ENCODE measurements around the gene KIF5B. TPM values are rescaled to one million over a fixed set of nuclear protein-coding genes. Genes with fewer than 3 reads are reported as not detected.

KIF5B gene
- total RNA-seq, 1 donor from 2014 or later, result 103 TPM

GRCh38 chr10:32051926-32052325 is 4.3 kb downstream of the KIF5B start:
- Mint-ChIP-seq H3K27me3 (ENCODE audit: unreplicated experiment) (no peaks in the 10 kb centered on the region), H3K36me3 (ENCODE audit: unreplicated experiment) (peaks cover 8% of the 10 kb centered on the region), H3K27ac (ENCODE audit: unreplicated experiment) (peak overlapping the region; percentile 50), H3K9me3 (ENCODE audit: unreplicated experiment) (no peaks in the 10 kb centered on the region), H3K4me1 (ENCODE audit: unreplicated experiment) (peaks cover 79% of the 10 kb centered on the region), H3K4me3 (ENCODE audit: unreplicated experiment) (no peak overlapping the region)
- TF ChIP-seq CTCF (IDR thresholded peaks at IDR 0.05), result no peak
- no peak for DNase-seq (ENCODE audit: extremely low spot score, unreplicated experiment)

DNA sequence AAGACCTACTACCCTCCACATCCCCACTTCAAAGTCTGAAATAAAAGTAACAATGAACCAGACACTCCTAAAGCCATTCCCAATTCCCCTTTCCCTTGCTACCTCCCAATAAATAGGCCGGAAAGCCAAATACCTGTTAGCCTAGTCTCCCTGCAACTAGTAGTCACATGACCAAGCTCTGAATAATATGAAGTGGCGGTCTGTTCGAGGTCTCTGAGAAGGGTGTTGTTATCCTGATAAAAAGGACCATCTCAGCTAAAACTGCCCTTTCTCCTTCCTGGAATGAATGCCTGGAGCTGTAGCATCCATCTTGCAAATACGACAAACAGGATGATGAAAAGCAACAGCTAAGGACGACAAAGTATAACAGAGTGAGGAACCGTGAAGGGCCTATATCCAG is 6.0 kb downstream of the KIF5B start:
- H3K4me3 Mint-ChIP-seq (ENCODE audit: unreplicated experiment), result no peak overlapping the region
- H3K4me1 Mint-ChIP-seq (ENCODE audit: unreplicated experiment), result peaks cover 75% of the 10 kb centered on the region

DNA sequence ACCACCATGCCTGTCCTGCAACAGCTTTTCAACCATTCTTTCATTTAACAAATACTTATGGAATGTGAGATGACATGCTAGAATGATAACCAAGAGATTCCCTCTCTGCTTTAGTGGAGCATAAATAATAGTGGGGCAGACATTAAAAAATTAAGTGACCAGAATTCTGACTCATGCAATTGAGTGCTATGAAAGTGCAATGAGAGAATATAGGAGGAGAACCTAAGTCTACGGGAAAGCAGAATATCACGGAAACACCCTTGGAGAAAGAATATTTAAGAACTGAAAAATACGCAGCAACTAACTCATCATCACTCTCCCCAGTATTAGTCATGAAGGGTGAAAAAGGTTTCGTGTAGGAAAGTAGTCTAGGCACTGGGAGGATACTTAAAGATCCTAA is 7.1 kb downstream of the KIF5B start:
- no peak overlapping the region for H3K4me3 Mint-ChIP-seq (ENCODE audit: unreplicated experiment)
- no peaks in the 10 kb centered on the region for H3K27me3 Mint-ChIP-seq (ENCODE audit: unreplicated experiment)
- peaks cover 68% of the 10 kb centered on the region for H3K4me1 Mint-ChIP-seq (ENCODE audit: unreplicated experiment)
- H3K27ac Mint-ChIP-seq (ENCODE audit: unreplicated experiment), result peak overlapping the region; percentile 75
- peaks cover 33% of the 10 kb centered on the region for H3K36me3 Mint-ChIP-seq (ENCODE audit: unreplicated experiment)
- H3K9me3 Mint-ChIP-seq (ENCODE audit: unreplicated experiment), result no peaks in the 10 kb centered on the region
- no peak for DNase-seq (ENCODE audit: extremely low spot score, unreplicated experiment)
- TF ChIP-seq CTCF (IDR thresholded peaks at IDR 0.05), result no peak

More for the DNA sequence above, 6.0 kb downstream of the KIF5B start:
- DNase-seq (ENCODE audit: extremely low spot score, unreplicated experiment), result no peak
- peaks cover 23% of the 10 kb centered on the region for H3K36me3 Mint-ChIP-seq (ENCODE audit: unreplicated experiment)
- no peak for TF ChIP-seq CTCF (IDR thresholded peaks at IDR 0.05)
- no peaks in the 10 kb centered on the region for H3K27me3 Mint-ChIP-seq (ENCODE audit: unreplicated experiment)
- no peaks in the 10 kb centered on the region for H3K9me3 Mint-ChIP-seq (ENCODE audit: unreplicated experiment)
- peak overlapping the region; percentile 75 for H3K27ac Mint-ChIP-seq (ENCODE audit: unreplicated experiment)

DNA sequence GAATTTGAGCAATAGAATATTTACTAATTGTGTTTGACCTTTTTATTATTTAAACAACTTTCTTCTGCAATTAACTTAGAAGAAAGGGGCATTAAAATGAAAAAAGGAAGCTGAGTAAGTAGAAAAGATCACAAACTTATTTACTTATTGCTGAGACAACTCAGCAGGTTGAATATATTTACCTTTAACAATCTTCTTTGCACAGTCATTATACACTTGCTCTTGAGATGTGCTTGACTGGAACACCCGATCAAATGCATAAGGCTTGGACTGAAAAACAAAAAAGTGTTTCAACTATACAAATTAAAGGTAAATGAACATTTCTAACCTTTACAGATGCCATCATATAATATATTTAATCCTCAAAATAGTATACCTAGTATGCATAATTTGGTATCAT is 7.9 kb downstream of the KIF5B start:
- Mint-ChIP-seq H3K4me1 (ENCODE audit: unreplicated experiment) (peaks cover 67% of the 10 kb centered on the region), H3K36me3 (ENCODE audit: unreplicated experiment) (peaks cover 35% of the 10 kb centered on the region), H3K27me3 (ENCODE audit: unreplicated experiment) (no peaks in the 10 kb centered on the region), H3K27ac (ENCODE audit: unreplicated experiment) (no peak overlapping the region), H3K4me3 (ENCODE audit: unreplicated experiment) (no peak overlapping the region), H3K9me3 (ENCODE audit: unreplicated experiment) (no peaks in the 10 kb centered on the region)
- TF ChIP-seq CTCF (IDR thresholded peaks at IDR 0.05), result no peak
- no peak for DNase-seq (ENCODE audit: extremely low spot score, unreplicated experiment)

DNA sequence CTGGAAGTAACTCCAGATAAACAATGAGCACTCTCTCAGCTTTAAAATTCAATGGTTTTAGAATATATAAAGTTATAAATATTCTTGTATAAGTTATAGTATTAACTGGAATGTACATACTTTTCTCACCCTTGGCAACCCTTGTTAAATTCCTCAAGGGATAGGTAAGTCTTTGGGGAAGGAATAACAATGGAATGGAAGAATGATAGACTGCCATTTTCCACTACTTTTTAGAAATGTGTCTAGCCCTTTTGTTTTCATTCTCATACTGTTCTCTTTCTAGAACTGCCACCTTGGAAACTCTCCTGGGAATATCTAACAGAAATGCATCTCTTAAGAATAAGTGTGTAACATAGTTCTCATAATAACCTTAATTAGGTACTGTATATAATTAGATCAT is 8.3 kb downstream of the KIF5B start:
- no peak for TF ChIP-seq CTCF (IDR thresholded peaks at IDR 0.05)
- DNase-seq (ENCODE audit: extremely low spot score, unreplicated experiment), result no peak
- no peak overlapping the region for H3K4me3 Mint-ChIP-seq (ENCODE audit: unreplicated experiment)
- H3K4me1 Mint-ChIP-seq (ENCODE audit: unreplicated experiment), result peaks cover 67% of the 10 kb centered on the region
- H3K27me3 Mint-ChIP-seq (ENCODE audit: unreplicated experiment), result no peaks in the 10 kb centered on the region
- H3K27ac Mint-ChIP-seq (ENCODE audit: unreplicated experiment), result no peak overlapping the region
- no peaks in the 10 kb centered on the region for H3K9me3 Mint-ChIP-seq (ENCODE audit: unreplicated experiment)
- H3K36me3 Mint-ChIP-seq (ENCODE audit: unreplicated experiment), result peaks cover 35% of the 10 kb centered on the region
